ENCODE results near the gene CASR.
"Not testable (repeated sequence)": the region's sequence is repeated elsewhere in the genome, so short reads cannot be mapped to it uniquely, and the experiment has no call there.

CASR gene, protein sequence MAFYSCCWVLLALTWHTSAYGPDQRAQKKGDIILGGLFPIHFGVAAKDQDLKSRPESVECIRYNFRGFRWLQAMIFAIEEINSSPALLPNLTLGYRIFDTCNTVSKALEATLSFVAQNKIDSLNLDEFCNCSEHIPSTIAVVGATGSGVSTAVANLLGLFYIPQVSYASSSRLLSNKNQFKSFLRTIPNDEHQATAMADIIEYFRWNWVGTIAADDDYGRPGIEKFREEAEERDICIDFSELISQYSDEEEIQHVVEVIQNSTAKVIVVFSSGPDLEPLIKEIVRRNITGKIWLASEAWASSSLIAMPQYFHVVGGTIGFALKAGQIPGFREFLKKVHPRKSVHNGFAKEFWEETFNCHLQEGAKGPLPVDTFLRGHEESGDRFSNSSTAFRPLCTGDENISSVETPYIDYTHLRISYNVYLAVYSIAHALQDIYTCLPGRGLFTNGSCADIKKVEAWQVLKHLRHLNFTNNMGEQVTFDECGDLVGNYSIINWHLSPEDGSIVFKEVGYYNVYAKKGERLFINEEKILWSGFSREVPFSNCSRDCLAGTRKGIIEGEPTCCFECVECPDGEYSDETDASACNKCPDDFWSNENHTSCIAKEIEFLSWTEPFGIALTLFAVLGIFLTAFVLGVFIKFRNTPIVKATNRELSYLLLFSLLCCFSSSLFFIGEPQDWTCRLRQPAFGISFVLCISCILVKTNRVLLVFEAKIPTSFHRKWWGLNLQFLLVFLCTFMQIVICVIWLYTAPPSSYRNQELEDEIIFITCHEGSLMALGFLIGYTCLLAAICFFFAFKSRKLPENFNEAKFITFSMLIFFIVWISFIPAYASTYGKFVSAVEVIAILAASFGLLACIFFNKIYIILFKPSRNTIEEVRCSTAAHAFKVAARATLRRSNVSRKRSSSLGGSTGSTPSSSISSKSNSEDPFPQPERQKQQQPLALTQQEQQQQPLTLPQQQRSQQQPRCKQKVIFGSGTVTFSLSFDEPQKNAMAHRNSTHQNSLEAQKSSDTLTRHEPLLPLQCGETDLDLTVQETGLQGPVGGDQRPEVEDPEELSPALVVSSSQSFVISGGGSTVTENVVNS

GRCh38 chr3:122183521-122183892 lies at the start of gene CASR:
Gene CASR (plus strand): TSS chr3:122183668. CDS start chr3:122254190, 70,522 bp downstream.
- DNase-seq (ENCODE audit: low read depth): no peak

GRCh38 chr3:122146466-122146865 lies 37.0 kb upstream of the CASR start:
- peak; percentile 41 for DNase-seq (ENCODE audit: low read depth)

- DNase-seq (ENCODE audit: low read depth): no peak
Measured at GRCh38 chr3:122148941-122149627, 34.4 kb upstream of the CASR start.

- no peak for DNase-seq (ENCODE audit: low read depth)
Measured at GRCh38 chr3:122151480-122151879, 32.0 kb upstream of the CASR start.

GRCh38 chr3:122164983-122165382 lies 18.5 kb upstream of the CASR start:
- not testable (repeated sequence) for DNase-seq (ENCODE audit: low read depth)

DNA sequence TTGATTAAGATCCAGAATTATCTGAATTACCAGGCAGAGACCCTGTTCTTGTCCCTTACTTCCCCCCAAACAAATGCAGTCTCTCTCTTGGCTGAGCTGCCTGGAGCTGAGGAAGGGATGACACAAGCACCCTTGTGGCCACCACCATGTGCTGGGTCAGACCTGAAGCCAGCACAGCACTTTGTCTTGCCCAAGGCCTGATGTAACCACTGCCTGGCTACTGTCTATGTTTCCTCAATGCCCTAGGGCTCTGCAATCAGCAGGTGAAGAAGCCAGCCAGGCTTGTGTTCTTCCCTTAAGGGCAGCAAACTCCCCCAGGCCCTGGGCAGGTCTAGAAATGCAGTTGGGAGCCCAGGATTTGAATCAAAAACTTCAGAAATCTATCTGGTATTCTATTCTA lies 15.8 kb upstream of the CASR start:
- DNase-seq (ENCODE audit: low read depth): no peak

DNA sequence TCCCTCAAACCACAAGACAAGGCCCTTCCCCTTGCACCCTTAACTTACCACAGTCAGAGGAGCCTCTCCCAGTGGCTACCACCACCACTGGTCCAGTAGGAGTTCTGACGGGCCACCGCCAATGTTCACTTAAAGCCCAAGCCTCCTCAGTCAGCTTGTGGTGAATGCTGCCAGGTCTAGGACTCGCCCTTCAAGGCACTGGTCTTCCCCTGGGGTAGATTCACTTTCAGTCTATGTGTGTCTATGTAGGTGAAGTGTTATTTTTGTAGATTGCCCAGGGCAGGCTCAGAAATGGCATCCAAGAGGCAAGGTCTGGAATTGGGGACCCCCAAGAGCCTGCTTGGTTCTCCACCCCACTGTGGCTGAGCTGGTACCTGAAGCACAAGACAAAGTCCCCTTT lies 15.4 kb upstream of the CASR start:
- DNase-seq (ENCODE audit: low read depth): no peak

DNA sequence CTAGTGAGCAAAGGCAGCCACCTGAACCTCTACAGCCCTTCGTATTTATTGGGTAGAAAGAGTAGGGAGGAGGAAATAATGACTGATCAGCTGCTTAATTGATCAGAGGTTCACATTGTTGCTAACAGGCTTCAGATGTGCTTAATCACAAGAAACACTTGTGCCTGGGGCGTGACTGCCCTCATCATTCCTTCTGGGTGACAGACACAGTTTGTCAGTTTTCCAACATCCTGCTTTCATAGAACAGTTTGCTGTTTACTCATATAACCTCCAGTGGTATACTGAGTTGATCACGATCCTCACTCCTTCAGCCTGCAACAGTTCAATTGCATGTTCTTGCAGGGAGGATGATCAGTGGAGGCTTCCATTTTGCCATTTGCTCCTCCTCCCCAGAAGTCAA lies 13.6 kb upstream of the CASR start:
- DNase-seq (ENCODE audit: low read depth): no peak

DNA sequence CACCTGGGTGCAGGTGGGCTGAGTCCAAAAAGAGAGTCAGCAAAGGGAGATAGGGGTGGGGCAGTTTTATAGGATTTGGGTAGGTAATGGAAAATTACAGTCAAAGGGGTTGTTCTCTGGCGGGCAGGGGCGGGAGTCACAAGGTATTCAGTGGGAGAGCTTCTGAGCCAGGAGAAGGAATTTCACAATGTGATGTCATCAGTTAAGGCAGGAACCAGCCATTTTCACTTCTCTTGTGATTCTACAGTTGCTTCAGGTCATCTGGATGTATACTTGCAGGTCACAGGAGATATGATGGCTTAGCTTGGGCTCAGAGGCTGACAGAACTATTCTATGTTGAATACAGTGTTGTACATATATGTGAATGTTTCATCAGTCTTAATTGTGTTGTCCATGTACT lies 12.1 kb upstream of the CASR start:
- not testable (repeated sequence) for DNase-seq (ENCODE audit: low read depth)

GRCh38 chr3:122178711-122179110 lies 4.8 kb upstream of the CASR start:
- no peak for DNase-seq (ENCODE audit: low read depth)

GRCh38 chr3:122183893-122184590 lies 574 bp downstream of the CASR start:
- no peak for DNase-seq (ENCODE audit: low read depth)

DNA sequence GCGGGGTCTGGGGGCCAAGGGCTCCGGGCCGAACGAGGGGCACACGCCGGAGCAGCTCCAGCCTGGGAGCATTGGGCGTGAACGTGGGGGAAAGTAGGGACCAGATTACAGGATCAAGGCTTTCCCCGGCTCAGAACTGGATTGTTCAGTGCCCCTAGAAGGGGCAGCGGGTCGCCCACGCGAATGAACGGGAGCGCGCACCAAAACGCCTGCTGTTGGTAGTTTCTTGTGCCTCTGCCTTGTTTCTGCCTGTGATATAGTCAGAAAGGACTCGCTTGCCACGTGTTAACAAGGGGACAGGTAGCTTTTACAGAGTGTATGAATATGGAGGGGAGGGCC lies 1.1 kb downstream of the CASR start:
- no peak for DNase-seq (ENCODE audit: low read depth)

- DNase-seq (ENCODE audit: low read depth): no peak
Measured at GRCh38 chr3:122186372-122186771, 2.9 kb downstream of the CASR start.

DNA sequence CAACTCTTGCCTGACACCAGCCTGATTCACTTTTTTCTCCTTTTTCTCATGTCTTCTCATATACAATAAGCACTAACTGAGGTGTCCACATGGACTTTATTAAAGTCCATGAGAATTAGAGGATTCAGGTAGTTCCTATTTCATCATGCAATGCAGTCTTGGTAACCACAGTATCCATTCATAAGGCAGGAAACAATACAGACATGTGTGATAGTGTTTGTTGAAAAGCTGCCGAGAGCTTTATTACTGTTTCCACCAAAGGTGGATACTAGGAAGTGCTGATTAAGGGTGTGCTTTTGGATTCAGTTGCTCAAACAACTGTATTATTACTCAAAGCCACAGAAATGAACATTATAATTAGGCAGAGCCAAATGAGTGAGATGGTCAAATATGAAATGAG lies 5.3 kb downstream of the CASR start:
- no peak for DNase-seq (ENCODE audit: low read depth)

DNA sequence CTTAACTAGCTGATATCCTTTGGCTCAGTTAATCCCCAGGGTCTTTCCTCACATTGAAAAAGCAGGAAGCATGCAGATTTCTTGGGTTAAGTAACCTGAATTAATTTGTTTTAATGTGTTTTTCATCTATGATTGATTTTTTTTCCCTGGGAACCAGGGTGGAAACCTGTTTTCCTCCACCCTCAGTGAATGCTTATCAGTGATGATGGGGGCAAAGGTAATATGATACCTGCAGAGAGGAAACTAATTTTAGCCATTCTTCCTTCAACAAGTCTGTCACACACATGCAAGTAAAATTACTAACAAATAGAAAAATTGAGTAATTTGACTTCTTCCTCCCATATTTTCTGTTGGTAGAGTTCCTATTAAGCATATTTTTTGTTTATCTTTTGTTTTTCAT lies 5.9 kb downstream of the CASR start:
- no peak for DNase-seq (ENCODE audit: low read depth)

- DNase-seq (ENCODE audit: low read depth): no peak
Measured at GRCh38 chr3:122190525-122190924, 7.1 kb downstream of the CASR start.

GRCh38 chr3:122198966-122199365 lies 15.5 kb downstream of the CASR start:
- DNase-seq (ENCODE audit: low read depth): no peak

- DNase-seq (ENCODE audit: low read depth): no peak
Measured at GRCh38 chr3:122199552-122199951, 16.1 kb downstream of the CASR start.

DNA sequence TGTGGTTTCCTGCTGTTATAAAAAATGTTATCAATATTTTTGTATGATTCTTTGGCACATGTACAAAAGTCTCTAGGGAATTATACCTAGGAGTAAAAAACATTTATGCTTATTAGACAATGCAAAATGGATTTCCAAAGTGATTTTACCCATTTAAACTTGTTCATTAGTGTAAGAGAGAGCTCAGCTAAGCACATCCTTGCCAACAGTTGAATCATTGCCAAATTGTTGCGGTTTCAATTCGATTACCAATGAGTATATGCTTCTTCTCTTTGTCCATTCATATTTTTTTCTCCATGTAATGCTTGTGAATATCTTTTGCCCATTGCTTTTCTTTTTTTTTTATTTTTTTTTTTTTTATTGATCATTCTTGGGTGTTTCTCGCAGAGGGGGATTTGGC lies 17.2 kb downstream of the CASR start:
- DNase-seq (ENCODE audit: low read depth): no peak

GRCh38 chr3:122201476-122201875 lies 18.0 kb downstream of the CASR start:
- DNase-seq (ENCODE audit: low read depth): not testable (repeated sequence)

GRCh38 chr3:122208579-122208978 lies 25.1 kb downstream of the CASR start:
- DNase-seq (ENCODE audit: low read depth): no peak

DNA sequence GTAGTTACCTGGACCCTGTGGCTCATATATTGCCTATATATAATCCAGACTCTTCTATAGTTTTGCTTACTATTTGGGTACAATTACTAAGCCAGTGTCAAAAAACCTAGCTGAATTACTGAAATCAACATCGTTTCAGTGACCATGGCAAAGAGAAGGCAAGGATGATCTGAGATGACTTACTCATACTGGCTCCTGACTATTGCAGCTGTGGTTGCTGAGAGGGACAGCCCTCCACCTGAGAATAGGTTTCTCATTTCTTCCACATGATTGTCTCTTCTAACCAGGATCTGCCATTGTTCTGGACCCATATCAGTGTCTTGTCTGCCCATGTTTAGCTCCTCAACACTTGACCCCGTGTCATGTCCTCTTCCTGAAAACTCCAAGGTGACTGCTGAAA lies 30.2 kb downstream of the CASR start:
- DNase-seq (ENCODE audit: low read depth): no peak
